Tibial nerve (tissue), 4 donors: ENCODE results near the gene GPI.

ENCODE experiments used
- CTCF ChIP-seq, 5 experiments: fragments of 200-600 bp in 3 of 5; fragments of 450-650 bp in 2 of 5; sonication (generic) in 3 of 5; IDR thresholded peaks; one replicate each; pipeline ENCODE4 v1.5.1; 2016 to 2019; ENCODE audit warnings: antibody characterized with exemption in 5 of 5, mild to moderate bottlenecking in 3 of 5, moderate library complexity in 2 of 5
- EP300 ChIP-seq, 2 donors: sonication (generic); formaldehyde crosslinking; IDR thresholded peaks; one replicate each; pipeline ENCODE4 v1.6.1; 2017; ENCODE audit warnings: antibody characterized with exemption in 2 of 2, mild to moderate bottlenecking in 1 of 2
- POLR2A ChIP-seq, 2 donors: fragments of 450-650 bp; IDR thresholded peaks; one replicate each; pipeline ENCODE4 v1.6.1; 2017; ENCODE audit warnings: antibody characterized with exemption in 2 of 2, mild to moderate bottlenecking in 2 of 2, moderate library complexity in 2 of 2

- TF ChIP-seq CTCF (IDR thresholded peaks at IDR 0.05) (no peak), POLR2A (IDR thresholded peaks at IDR 0.05) (no peak), EP300 (IDR thresholded peaks at IDR 0.05) (no peak)
Measured at GRCh38 chr19:34341935-34342680, 22.9 kb upstream of the GPI start.
